Measurements from ENCODE around the gene NPEPPS. TPM values are rescaled to one million over a fixed set of nuclear protein-coding genes. Genes with fewer than 3 reads are reported as not detected.
A peak's percentile ranks its signal among the peaks of the same experiment; 100 is the strongest.
"Not testable (repeated sequence)": the region's sequence is repeated elsewhere in the genome, so short reads cannot be mapped to it uniquely, and the experiment has no call there.

The NPEPPS gene
- total RNA-seq, 1 experiment from 2014 or later, result 342 TPM

DNA sequence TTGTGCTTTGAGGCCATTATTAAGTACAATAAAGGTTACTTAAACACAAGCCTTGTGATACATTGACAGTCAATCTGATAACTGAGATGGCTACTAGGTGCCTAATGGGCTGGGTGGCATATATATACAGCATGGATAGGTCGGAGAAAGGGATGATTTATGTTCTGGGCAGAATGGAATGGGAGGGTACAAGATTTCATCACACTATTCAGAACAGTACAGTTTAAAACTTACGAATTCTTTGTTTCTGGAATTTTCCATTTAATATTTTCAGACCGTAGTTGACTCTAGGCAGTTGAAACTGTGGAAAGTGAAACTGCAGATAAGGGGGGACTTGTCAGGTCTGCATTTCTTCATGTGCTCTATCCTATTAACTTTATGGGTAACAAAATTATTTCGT lies 23.8 kb downstream of the NPEPPS start:
- intact Hi-C loops (cut with micrococcal nuclease; ENCODE audit: unreplicated experiment); BruUV-seq (replicated peaks); H3K4me3 Mint-ChIP-seq (ENCODE audit: low read depth, unreplicated experiment); H3K9me3 Mint-ChIP-seq (ENCODE audit: low read depth, unreplicated experiment); H3K4me1 Mint-ChIP-seq (ENCODE audit: low read depth, unreplicated experiment); DNase-seq; H3K27me3 Mint-ChIP-seq (ENCODE audit: unreplicated experiment); H3K27ac Mint-ChIP-seq (ENCODE audit: unreplicated experiment); CTCF ChIA-PET: not testable (repeated sequence)
- H3K36me3 Mint-ChIP-seq (ENCODE audit: insufficient read depth, unreplicated experiment), result peaks cover 31% of the 10 kb centered on the region

- intact Hi-C loops (cut with micrococcal nuclease; ENCODE audit: unreplicated experiment); H3K4me1 Mint-ChIP-seq (ENCODE audit: low read depth, unreplicated experiment); DNase-seq; H3K27ac Mint-ChIP-seq (ENCODE audit: unreplicated experiment); BruUV-seq (replicated peaks); H3K9me3 Mint-ChIP-seq (ENCODE audit: low read depth, unreplicated experiment); CTCF ChIA-PET; H3K4me3 Mint-ChIP-seq (ENCODE audit: low read depth, unreplicated experiment); H3K27me3 Mint-ChIP-seq (ENCODE audit: unreplicated experiment): not testable (repeated sequence)
- peaks cover 25% of the 10 kb centered on the region for H3K36me3 Mint-ChIP-seq (ENCODE audit: insufficient read depth, unreplicated experiment)
Measured at GRCh38 chr17:47556108-47556507, 25.2 kb downstream of the NPEPPS start.

DNA sequence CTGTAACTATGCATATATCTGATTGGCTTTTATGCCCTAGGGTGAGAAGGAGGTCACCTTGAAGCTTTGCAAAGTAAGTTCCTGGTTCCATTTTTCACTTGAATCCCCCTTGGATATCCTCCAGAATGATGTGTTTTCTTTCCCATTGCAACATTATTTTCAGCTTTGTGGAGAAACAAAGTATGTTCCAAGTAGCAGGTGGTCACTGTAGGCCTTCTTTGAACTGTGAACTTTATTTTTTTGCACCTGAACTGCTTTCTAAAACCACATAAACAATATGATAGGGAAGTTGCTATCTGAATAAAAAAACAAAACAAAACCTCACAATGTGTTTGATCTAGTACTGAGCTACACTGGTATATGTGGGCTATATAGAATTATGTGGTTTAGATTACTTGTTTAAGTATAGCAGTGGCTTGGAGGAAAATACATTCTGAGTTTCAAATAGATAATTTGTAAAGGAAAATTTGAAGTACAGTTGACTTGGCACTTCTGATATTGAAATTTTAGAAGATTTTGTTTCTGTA lies 29.7 kb downstream of the NPEPPS start:
- DNase-seq; H3K9me3 Mint-ChIP-seq (ENCODE audit: low read depth, unreplicated experiment); intact Hi-C loops (cut with micrococcal nuclease; ENCODE audit: unreplicated experiment); CTCF ChIA-PET; H3K27ac Mint-ChIP-seq (ENCODE audit: unreplicated experiment); BruUV-seq (replicated peaks); H3K27me3 Mint-ChIP-seq (ENCODE audit: unreplicated experiment); H3K4me3 Mint-ChIP-seq (ENCODE audit: low read depth, unreplicated experiment): not testable (repeated sequence)
- H3K36me3 Mint-ChIP-seq (ENCODE audit: insufficient read depth, unreplicated experiment), result peaks cover 23% of the 10 kb centered on the region
- H3K4me1 Mint-ChIP-seq (ENCODE audit: low read depth, unreplicated experiment), result peaks cover 25% of the 10 kb centered on the region

DNA sequence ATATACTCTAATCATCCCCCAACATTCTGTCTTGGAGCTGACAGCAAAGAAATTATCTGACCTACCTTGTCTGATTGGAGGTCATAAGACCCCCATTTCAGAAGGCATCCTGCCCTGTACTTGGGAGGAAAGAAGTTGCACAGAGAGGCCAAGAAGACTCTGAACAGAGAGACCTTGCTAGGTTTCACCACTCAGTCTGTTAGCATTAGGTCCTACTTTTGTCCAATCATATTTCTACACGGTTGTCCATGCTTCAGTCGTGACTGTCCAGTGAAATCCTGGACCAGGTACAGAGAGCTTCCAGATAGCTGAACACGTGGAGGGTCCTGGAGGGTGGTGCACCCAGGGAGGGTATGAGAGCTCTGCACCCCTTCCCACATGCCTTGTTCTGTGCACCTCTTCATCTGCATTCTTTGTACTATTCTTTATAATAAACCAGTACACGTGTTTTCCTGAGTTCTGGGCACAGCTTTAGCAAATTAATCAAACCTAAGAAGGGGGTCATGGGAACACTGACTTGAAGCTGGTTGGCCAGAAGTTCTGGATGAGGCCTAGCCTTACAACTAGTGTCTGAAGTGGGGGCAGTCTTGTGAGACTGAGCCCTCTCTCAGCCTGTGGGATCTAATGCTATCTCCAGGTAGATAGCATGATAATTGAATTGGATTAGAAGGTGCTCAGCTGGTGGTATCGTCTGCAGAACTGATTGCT lies 30.9 kb downstream of the NPEPPS start:
- H3K9me3 Mint-ChIP-seq (ENCODE audit: low read depth, unreplicated experiment); intact Hi-C loops (cut with micrococcal nuclease; ENCODE audit: unreplicated experiment); H3K4me3 Mint-ChIP-seq (ENCODE audit: low read depth, unreplicated experiment); BruUV-seq (replicated peaks); H3K27me3 Mint-ChIP-seq (ENCODE audit: unreplicated experiment); CTCF ChIA-PET; DNase-seq: not testable (repeated sequence)
- Mint-ChIP-seq H3K4me1 (ENCODE audit: low read depth, unreplicated experiment) (peaks cover 29% of the 10 kb centered on the region), H3K36me3 (ENCODE audit: insufficient read depth, unreplicated experiment) (peaks cover 20% of the 10 kb centered on the region), H3K27ac (ENCODE audit: unreplicated experiment) (peak overlapping the region; percentile 85)

DNA sequence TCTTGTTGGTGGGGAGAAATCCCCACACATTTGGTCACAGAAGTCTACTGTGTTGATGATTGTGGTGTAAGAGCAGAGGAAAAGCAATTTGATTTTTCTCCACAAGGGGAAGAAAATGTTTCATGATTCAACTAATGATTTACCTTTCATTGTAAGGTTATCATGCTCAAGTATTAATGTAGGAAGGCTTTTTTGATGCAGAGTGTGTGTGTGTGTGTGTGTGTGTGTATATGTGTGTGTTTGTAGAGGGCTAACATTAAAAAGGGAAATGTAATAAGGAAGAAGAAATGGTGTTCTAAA lies 31.4 kb downstream of the NPEPPS start:
- peak overlapping the region; percentile 85 for H3K27ac Mint-ChIP-seq (ENCODE audit: unreplicated experiment)
- H3K9me3 Mint-ChIP-seq (ENCODE audit: low read depth, unreplicated experiment); CTCF ChIA-PET; intact Hi-C loops (cut with micrococcal nuclease; ENCODE audit: unreplicated experiment); BruUV-seq (replicated peaks); H3K4me3 Mint-ChIP-seq (ENCODE audit: low read depth, unreplicated experiment); H3K27me3 Mint-ChIP-seq (ENCODE audit: unreplicated experiment): not testable (repeated sequence)
- peaks cover 34% of the 10 kb centered on the region for H3K4me1 Mint-ChIP-seq (ENCODE audit: low read depth, unreplicated experiment)
- peak; percentile 18 for DNase-seq
- peaks cover 17% of the 10 kb centered on the region for H3K36me3 Mint-ChIP-seq (ENCODE audit: insufficient read depth, unreplicated experiment)

DNA sequence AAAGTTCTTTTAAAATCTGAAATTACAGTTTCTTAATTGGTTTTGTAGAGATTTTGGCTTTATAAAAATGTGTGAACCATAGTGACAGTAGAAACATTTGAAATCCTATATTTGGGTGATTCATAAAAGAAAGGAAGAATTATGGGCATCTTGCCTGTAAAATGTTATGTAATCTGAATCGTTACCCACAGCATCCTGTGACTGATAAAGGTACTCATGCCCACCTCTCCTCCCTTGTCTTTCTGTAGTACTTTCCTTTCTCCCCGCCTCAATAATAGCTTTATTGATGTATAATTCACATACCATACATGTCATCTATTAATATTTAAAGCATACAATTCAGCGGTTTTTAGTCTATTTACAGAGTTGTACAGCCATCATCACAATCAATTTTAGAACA lies 36.4 kb downstream of the NPEPPS start:
- H3K27me3 Mint-ChIP-seq (ENCODE audit: unreplicated experiment); BruUV-seq (replicated peaks); CTCF ChIA-PET; H3K4me3 Mint-ChIP-seq (ENCODE audit: low read depth, unreplicated experiment); DNase-seq; intact Hi-C loops (cut with micrococcal nuclease; ENCODE audit: unreplicated experiment); H3K9me3 Mint-ChIP-seq (ENCODE audit: low read depth, unreplicated experiment); H3K27ac Mint-ChIP-seq (ENCODE audit: unreplicated experiment): not testable (repeated sequence)
- H3K4me1 Mint-ChIP-seq (ENCODE audit: low read depth, unreplicated experiment), result peaks cover 15% of the 10 kb centered on the region
- peaks cover 24% of the 10 kb centered on the region for H3K36me3 Mint-ChIP-seq (ENCODE audit: insufficient read depth, unreplicated experiment)

DNA sequence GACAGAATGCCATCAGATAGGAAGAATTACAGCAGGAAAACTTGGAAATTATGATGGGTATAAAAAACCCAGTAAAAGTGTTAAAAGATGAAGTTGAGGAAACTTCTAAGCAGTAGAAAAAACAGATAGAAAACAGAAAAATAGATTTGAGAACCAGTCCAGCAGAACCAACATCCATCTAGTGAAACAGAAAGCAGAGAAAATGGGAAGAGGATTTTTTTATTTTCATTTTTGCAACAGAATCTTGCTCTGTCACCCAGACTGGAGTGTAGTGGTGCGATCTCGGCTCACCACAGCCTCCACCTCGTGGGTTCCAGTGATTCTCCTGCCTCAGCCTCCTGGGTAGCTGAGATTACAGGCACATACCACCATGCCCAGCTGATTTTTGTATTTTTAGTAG lies 41.7 kb downstream of the NPEPPS start:
- BruUV-seq (replicated peaks); H3K27ac Mint-ChIP-seq (ENCODE audit: unreplicated experiment); H3K27me3 Mint-ChIP-seq (ENCODE audit: unreplicated experiment); H3K4me3 Mint-ChIP-seq (ENCODE audit: low read depth, unreplicated experiment); H3K9me3 Mint-ChIP-seq (ENCODE audit: low read depth, unreplicated experiment); intact Hi-C loops (cut with micrococcal nuclease; ENCODE audit: unreplicated experiment); CTCF ChIA-PET; H3K4me1 Mint-ChIP-seq (ENCODE audit: low read depth, unreplicated experiment); DNase-seq: not testable (repeated sequence)
- H3K36me3 Mint-ChIP-seq (ENCODE audit: insufficient read depth, unreplicated experiment), result peaks cover 24% of the 10 kb centered on the region

DNA sequence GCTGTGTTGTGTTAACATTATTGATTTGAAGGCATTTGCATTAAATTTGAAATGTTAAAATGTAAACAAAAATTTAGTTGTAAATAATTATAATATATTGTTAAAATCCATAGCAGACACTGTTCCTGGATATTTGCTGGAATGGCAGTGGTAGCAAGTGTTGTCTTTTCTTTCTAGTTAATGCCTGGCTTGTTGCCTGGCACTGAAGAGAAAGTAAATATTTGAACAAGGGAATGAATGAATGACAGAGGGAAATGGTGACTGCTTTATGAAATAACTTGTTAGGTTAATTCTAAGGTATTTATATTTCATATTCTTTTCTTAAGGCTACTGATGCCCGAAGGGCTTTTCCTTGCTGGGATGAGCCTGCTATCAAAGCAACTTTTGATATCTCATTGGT lies 51.5 kb downstream of the NPEPPS start:
- H3K27ac Mint-ChIP-seq (ENCODE audit: unreplicated experiment); H3K27me3 Mint-ChIP-seq (ENCODE audit: unreplicated experiment); H3K9me3 Mint-ChIP-seq (ENCODE audit: low read depth, unreplicated experiment); DNase-seq; BruUV-seq (replicated peaks); H3K4me3 Mint-ChIP-seq (ENCODE audit: low read depth, unreplicated experiment); intact Hi-C loops (cut with micrococcal nuclease; ENCODE audit: unreplicated experiment); CTCF ChIA-PET: not testable (repeated sequence)
- H3K4me1 Mint-ChIP-seq (ENCODE audit: low read depth, unreplicated experiment), result peaks cover 25% of the 10 kb centered on the region
- H3K36me3 Mint-ChIP-seq (ENCODE audit: insufficient read depth, unreplicated experiment), result peaks cover 21% of the 10 kb centered on the region

GRCh38 chr17:47586378-47587055 lies 55.6 kb downstream of the NPEPPS start:
- H3K27ac Mint-ChIP-seq (ENCODE audit: unreplicated experiment); BruUV-seq (replicated peaks); intact Hi-C loops (cut with micrococcal nuclease; ENCODE audit: unreplicated experiment); H3K4me3 Mint-ChIP-seq (ENCODE audit: low read depth, unreplicated experiment); H3K27me3 Mint-ChIP-seq (ENCODE audit: unreplicated experiment); H3K4me1 Mint-ChIP-seq (ENCODE audit: low read depth, unreplicated experiment); DNase-seq; H3K9me3 Mint-ChIP-seq (ENCODE audit: low read depth, unreplicated experiment): not testable (repeated sequence)
- CTCF ChIA-PET, result interaction anchor here (0.6 kb wide), 1 partner anchor 72 kb away, joined by 3 read pairs; no protein-coding TSS in a partner anchor
- peaks cover 25% of the 10 kb centered on the region for H3K36me3 Mint-ChIP-seq (ENCODE audit: insufficient read depth, unreplicated experiment)

- CTCF ChIA-PET, result interaction anchor here (0.6 kb wide), 1 partner anchor 23 kb away, joined by 5 read pairs; no protein-coding TSS in a partner anchor
Measured at GRCh38 chr17:47593522-47593921, 62.6 kb downstream of the NPEPPS start.

More at GRCh38 chr17:47593522-47593921, 62.6 kb downstream of the NPEPPS start:
- BruUV-seq (replicated peaks); H3K27ac Mint-ChIP-seq (ENCODE audit: unreplicated experiment); H3K4me1 Mint-ChIP-seq (ENCODE audit: low read depth, unreplicated experiment); DNase-seq; H3K27me3 Mint-ChIP-seq (ENCODE audit: unreplicated experiment); intact Hi-C loops (cut with micrococcal nuclease; ENCODE audit: unreplicated experiment); H3K9me3 Mint-ChIP-seq (ENCODE audit: low read depth, unreplicated experiment); H3K4me3 Mint-ChIP-seq (ENCODE audit: low read depth, unreplicated experiment): not testable (repeated sequence)
- peaks cover 67% of the 10 kb centered on the region for H3K36me3 Mint-ChIP-seq (ENCODE audit: insufficient read depth, unreplicated experiment)

All from Calu3 (cell line).